ENCODE results near the gene KLHL8. TPM values are rescaled to one million over a fixed set of nuclear protein-coding genes. Genes with fewer than 3 reads are reported as not detected.

KLHL8 gene
- total RNA-seq, 1 experiment from 2014 or later, result 24.2 TPM

- Histone ChIP-seq H3K27ac (ENCODE audit: low read depth, low read length) (no peak overlapping the region), H3K36me3 (ENCODE audit: control insufficient read depth in 1 of 2, insufficient read depth in 2 of 2, low read length in 2 of 2) (no peaks in the 10 kb centered on the region), H3K79me2 (ENCODE audit: insufficient read depth, low read length) (no peaks in the 10 kb centered on the region), H3K9me2 (ENCODE audit: insufficient read depth) (no peaks in the 10 kb centered on the region), H4K20me1 (ENCODE audit: insufficient read depth) (no peaks in the 10 kb centered on the region), H3K9me3 (ENCODE audit: control insufficient read depth in 1 of 2, insufficient read depth in 1 of 2, low read depth in 1 of 2, low read length in 2 of 2) (no peaks in the 10 kb centered on the region), H3K4me3 (replicated peaks in 1 of 2; ENCODE audit: low read depth in 1 of 2, low read length in 2 of 2) (no peak overlapping the region), H3K9ac (ENCODE audit: low read length) (no peak overlapping the region), H3K27me3 (ENCODE audit: insufficient read depth, low read length) (no peaks in the 10 kb centered on the region), H3K4me1 (ENCODE audit: control insufficient read depth in 1 of 2, insufficient read depth in 2 of 2, low read length in 2 of 2) (no peaks in the 10 kb centered on the region), H2AFZ (ENCODE audit: low read depth, low read length, poor library complexity, severe bottlenecking) (no peak overlapping the region), H3K4me2 (ENCODE audit: low read length) (no peak overlapping the region)
- no TSS peak for BruUV-seq (replicated peaks)
- CTCF ChIA-PET, result interaction anchor here (1.3 kb wide), 1 partner anchor 8 kb away, joined by 3 read pairs; no protein-coding TSS in a partner anchor
- intact Hi-C loops (cut with micrococcal nuclease), result no loop called here
- DNase-seq (ENCODE audit: low read depth, low spot score) (no peak), ATAC-seq (no peak)
- RAD21 ChIA-PET (ENCODE audit: low non-redundant PET in 1 of 2, low total read pairs in 2 of 2, uncharacterized antibody in 2 of 2, unreplicated experiment in 2 of 2), result no interaction called here
- TF ChIP-seq MAX (IDR thresholded peaks at IDR 0.05), result no peak
- POLR2A ChIA-PET, result no interaction called here
These were observed 7.3 kb upstream of the KLHL8 start for GRCh38 chr4:87227751-87228151.

GRCh38 chr4:87225936-87226335 lies 5.5 kb upstream of the KLHL8 start:
- no peak overlapping the region for H3K27ac ChIP-seq (ENCODE audit: low read depth, low read length)
- ChIA-PET POLR2A (no interaction called here), RAD21 (ENCODE audit: low non-redundant PET in 1 of 2, low total read pairs in 2 of 2, uncharacterized antibody in 2 of 2, unreplicated experiment in 2 of 2) (no interaction called here), CTCF (no interaction called here)
- H3K27me3 ChIP-seq (ENCODE audit: insufficient read depth, low read length), result no peaks in the 10 kb centered on the region
- no peaks in the 10 kb centered on the region for H3K9me3 ChIP-seq (ENCODE audit: control insufficient read depth in 1 of 2, insufficient read depth in 1 of 2, low read depth in 1 of 2, low read length in 2 of 2)
- H3K36me3 ChIP-seq (ENCODE audit: control insufficient read depth in 1 of 2, insufficient read depth in 2 of 2, low read length in 2 of 2), result no peaks in the 10 kb centered on the region
- H2AFZ ChIP-seq (ENCODE audit: low read depth, low read length, poor library complexity, severe bottlenecking), result no peak overlapping the region
- DNase-seq (ENCODE audit: low read depth, low spot score) (no peak), ATAC-seq (no peak)
- H3K9me2 ChIP-seq (ENCODE audit: insufficient read depth), result no peaks in the 10 kb centered on the region
- no peaks in the 10 kb centered on the region for H3K79me2 ChIP-seq (ENCODE audit: insufficient read depth, low read length)
- peaks cover 0 to 5% of the 10 kb centered on the region in 2 experiments; a peak in 2 of 4 replicates for H3K4me1 ChIP-seq (ENCODE audit: control insufficient read depth in 1 of 2, insufficient read depth in 2 of 2, low read length in 2 of 2)
- H3K9ac ChIP-seq (ENCODE audit: low read length), result no peak overlapping the region
- H4K20me1 ChIP-seq (ENCODE audit: insufficient read depth), result no peaks in the 10 kb centered on the region
- intact Hi-C loops (cut with micrococcal nuclease), result no loop called here
- BruUV-seq (replicated peaks), result no TSS peak
- no peak overlapping the region for H3K4me3 ChIP-seq (replicated peaks in 1 of 2; ENCODE audit: low read depth in 1 of 2, low read length in 2 of 2)
- H3K4me2 ChIP-seq (ENCODE audit: low read length), result no peak overlapping the region
- TF ChIP-seq FOSL1 (IDR thresholded peaks at IDR 0.05; ENCODE audit: low read depth) (no peak), POLR2A (IDR thresholded peaks at IDR 0.05; ENCODE audit: borderline replicate concordance, extremely low read depth, insufficient read depth, insufficient read length) (no peak), ZFX (IDR thresholded peaks at IDR 0.05) (no peak), EZH2 (IDR thresholded peaks at IDR 0.05) (no peak), RAD21 (IDR thresholded peaks at IDR 0.05; ENCODE audit: low read depth) (no peak), POLR2AphosphoS5 (IDR thresholded peaks at IDR 0.05; ENCODE audit: low read depth, low read length) (no peak), SP1 (IDR thresholded peaks at IDR 0.05; ENCODE audit: low read depth) (no peak), CBX3 (IDR thresholded peaks at IDR 0.05; ENCODE audit: low read depth) (no peak), ATF3 (IDR thresholded peaks at IDR 0.05) (no peak), MAX (IDR thresholded peaks at IDR 0.05) (no peak), EGR1 (IDR thresholded peaks at IDR 0.05; ENCODE audit: low read depth) (no peak), CTCF (IDR thresholded peaks at IDR 0.05 in 2 of 3, conservative IDR thresholded peaks at IDR 0.05 in 1 of 3; ENCODE audit: borderline replicate concordance in 1 of 3, insufficient read depth in 1 of 3, low read depth in 2 of 3, low read length in 2 of 3) (no peak), SRF (IDR thresholded peaks at IDR 0.05; ENCODE audit: low read depth) (no peak), EZH2phosphoT487 (IDR thresholded peaks at IDR 0.05; ENCODE audit: borderline replicate concordance) (no peak), ZNF274 (IDR thresholded peaks at IDR 0.05; ENCODE audit: low read depth, low read length) (no peak), REST (IDR thresholded peaks at IDR 0.05; ENCODE audit: low read depth) (no peak), CEBPB (IDR thresholded peaks at IDR 0.05; ENCODE audit: low read depth) (no peak)

Data from HCT116 (cell line).